Stimulated activated CD8-positive, alpha-beta memory T cell treated with anti-CD3 and anti-CD28 coated beads, Interleukin-15, amount 100 ng/mL, for 1 hour (primary cell): ENCODE data around the gene A4GNT.
"Not testable (repeated sequence)": the region's sequence is repeated elsewhere in the genome, so short reads cannot be mapped to it uniquely, and the experiment has no call there.

ENCODE experiments used
- DNase-seq: peaks from one replicate; pipeline ENCODE4 v3.0.0-alpha.2; 2020; ENCODE audit warnings: low read depth

A4GNT gene

DNA sequence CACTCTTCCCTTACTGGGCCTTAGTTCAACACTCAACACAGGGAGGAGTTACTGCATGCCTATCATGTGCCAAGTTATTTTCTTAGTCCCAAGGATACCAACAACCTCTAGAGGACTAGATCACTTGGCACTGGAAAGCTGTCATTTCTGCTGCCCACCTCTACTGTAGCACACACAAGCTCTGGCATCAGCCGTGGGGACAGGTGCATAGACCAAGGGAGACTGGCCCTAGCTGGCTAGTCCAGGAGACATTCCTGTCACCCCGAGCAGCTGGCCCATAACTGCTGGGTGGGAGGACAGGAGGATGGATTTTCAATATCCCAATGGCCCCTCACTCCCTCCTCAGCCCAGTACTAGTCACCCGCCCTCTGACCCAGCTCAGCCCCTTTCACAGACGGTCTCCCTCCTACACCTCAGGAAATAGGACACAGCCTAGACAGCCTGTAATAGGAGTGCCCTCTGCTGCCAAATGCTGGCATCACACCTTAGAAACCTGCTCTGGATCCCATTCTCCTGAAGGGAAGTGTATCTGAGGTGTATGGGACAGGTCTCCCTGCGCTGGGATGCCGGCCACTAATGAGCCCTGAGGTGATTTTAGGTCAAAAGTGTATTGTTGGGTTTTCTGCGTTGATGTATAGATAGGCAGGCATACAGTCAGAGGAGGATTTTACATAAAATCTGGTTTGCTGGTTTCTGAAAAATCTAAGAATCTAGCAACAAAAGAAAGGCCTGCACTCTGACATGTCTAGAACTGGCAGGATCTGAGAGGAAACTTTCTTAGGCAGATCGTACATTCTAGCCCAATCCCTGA lies 13.4 kb downstream of the A4GNT start:
- no peak for DNase-seq

DNA sequence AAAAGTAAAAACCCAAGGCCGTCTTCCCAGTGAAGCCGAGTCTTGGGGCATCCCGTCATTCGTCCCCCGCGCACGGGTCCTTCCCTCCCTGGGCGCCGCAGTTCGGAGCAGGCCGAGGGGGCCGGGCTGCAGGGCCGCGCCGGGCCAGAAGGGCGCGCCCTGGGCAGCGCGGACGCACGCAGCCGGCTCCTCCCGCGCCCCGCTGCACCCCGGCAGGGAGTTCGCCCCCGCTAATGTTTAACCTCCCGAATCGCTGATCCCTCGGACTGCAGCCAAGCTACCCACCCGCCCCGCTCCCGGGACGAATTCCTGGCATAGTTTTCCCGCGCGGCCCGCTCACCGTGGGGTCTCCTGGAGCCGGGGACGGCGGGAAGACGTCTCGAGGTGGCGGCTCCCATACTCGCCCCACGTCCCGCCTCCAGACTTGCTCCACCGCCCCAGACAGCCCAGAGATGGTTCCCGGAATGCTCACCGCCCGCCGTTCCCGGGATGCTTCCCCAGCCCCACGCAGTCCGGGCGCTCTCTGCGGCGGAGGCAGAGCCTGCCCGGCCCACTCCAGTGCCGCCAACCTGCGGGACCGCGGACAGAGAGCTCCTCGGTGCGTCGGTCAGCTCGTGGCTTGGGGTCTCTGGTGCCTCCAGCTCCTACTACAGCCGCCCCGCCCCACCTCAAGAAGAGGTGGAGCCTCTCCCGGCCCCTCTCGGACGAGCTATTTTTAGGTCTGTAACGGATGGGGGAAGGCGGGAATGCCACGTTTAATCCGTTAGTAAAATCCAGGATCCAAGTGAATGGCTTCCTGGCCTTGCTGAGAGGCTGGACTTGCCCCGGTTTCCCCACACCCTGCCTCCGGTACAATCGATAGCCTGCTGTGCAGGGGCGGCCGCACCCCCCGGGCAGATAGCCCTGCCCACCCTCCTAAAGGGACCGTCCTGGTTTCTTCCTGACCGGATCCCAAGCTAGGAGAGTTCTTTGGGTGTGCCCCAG lies 16.9 kb downstream of the A4GNT start, which contains the start of gene DZIP1L:
Gene DZIP1L, minus strand, starts transcription at position 621 of the 984 bp plus-strand sequence. CDS start 11,637 bp downstream, outside the sequence.
- no peak for DNase-seq

DNA sequence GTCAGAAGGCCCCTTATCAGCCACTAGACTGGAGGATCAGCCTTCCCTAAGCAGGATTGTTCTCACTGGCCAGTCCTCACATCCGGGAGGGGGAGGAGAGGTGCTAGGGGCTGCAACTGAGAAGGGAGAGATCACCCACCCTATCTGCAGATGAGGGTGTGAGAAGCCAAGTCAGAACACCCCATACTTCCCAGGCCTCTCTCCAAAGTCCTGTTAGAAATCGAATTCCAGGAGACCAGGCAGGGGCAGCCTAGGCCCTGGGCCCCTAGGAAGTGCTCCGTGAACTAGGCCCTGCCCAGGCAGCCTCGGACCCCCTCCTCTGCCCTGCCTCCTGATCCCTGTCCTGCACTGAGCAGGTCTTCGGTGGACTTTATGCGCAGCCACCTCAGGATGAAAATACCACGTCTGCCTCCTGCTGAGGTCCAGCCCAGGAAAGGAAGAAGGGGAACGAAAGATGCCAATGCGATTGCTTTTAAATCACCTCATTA lies 17.7 kb downstream of the A4GNT start:
- no peak for DNase-seq

DNA sequence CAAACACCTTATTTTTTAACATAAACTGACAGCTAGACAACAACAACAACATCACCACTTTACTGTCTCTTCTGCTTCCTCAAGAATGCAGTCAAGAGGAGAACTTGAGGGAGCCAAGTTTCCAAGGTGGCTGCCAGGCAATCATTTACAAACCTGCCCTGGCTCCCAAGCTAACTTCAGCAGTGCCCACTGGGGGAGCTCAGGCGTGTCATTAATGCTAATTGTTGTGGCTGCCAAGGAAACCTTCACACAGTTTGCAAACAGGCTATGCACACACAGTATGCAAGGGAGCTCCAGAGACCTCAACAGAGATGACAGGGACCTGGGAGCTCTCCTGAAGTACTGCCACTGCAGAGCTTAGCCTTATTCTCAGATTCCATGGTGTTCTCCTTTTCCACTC lies 18.9 kb downstream of the A4GNT start:
- no peak for DNase-seq

DNA sequence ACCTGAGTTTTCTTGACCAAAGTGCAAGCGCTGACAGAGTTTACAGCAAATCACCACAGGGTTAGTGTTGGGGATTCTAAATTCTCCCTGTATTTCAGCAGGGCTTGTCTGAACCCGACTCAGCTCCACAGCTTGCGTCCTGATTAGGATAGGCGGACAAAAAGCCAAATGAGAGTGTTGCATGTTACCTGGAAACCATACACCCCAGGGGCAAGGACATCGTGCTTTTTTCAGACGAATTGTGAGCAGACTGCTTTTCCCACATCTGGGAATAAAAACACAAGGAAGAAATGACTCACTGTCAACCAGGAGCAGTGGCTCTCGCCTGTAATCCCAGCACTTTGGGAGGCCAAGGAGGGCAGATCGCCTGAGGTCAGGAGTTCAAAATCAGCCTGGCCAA lies 19.8 kb downstream of the A4GNT start:
- no peak for DNase-seq

DNA sequence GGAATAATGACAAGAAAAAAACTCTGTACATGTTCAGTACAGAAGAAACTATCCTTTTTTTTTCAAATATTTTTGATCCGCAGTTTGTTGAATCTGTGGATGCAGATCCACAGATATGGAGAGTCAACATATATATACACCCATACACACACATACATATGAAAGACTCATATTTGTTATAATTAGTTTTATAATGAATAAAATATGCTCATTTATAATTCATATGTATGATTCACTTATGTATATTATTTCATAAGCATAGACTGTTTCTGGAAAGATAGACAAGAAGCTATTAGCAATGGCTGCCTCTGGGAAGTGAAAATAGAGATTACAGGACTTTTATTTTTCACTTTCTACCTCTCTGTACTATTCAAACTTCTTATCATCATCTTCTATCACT lies 26.6 kb downstream of the A4GNT start:
- DNase-seq, result no peak

DNA sequence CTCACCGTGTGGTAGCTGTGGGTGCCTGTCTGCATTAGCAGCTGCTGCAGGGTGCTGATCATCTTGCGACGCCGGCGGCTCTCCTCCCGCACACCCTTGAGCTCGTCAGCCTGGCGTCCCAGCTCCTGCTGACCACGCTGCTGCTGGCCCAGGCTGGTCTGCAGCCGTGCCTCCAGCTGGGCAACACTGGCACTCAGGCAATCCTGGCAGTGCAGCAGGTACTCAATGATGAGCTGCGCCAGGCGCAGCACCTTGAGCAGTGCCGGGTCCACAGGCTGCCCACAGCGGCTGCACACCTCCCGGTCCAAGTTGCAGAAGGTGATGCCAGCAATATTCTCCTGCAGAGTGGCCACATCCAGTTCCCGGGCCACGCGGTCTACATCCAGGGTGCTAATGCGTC lies 28.7 kb downstream of the A4GNT start:
- DNase-seq, result no peak

DNA sequence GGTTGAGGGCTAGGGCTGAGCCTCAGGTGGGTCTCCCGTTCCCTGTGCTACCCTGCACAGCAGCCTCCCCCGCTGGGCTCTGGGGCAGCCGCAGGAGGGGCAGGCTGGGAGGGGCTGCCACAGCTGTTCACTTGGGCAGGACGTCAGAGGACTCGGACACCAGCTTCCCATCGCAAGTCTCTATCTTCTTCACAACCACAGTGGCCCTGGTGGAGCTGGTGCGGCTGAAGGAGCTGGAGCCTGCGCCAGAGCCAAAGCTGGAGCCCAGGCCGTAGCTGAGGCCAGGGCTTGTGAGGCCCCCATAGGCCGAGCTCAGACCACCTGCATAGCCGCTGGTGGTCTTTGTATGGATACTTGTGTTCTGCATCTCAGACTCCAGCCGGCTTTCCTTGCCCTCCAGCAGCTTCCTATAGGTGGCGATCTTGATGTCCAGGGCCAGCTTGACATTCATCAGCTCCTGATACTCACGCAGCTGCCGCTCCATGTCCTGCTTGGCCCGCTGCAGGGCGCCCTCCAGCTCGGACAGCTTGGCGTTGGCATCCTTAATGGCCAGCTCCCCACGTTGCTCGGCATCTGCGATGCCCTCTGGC lies 30.7 kb downstream of the A4GNT start:
- DNase-seq, result not testable (repeated sequence)

DNA sequence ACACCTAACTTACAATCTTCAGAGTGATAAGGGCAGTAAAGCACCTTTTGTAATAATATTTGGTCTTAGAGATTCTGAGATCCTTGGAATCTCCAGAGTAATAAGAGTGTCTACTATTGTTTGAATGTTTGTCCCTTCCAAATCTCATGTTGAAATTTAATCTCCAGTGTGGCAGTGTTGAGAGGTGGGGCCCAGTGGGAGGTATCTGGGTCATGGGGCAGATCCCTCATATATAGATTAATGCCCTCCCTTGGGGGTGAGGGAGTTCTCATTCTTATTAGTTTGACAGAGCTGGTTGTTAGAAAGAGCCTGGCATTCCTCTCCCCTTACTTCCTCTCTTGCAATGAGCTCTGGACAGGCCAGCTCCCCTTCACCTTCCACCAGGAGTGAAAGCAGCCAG lies 32.8 kb downstream of the A4GNT start:
- no peak for DNase-seq

DNA sequence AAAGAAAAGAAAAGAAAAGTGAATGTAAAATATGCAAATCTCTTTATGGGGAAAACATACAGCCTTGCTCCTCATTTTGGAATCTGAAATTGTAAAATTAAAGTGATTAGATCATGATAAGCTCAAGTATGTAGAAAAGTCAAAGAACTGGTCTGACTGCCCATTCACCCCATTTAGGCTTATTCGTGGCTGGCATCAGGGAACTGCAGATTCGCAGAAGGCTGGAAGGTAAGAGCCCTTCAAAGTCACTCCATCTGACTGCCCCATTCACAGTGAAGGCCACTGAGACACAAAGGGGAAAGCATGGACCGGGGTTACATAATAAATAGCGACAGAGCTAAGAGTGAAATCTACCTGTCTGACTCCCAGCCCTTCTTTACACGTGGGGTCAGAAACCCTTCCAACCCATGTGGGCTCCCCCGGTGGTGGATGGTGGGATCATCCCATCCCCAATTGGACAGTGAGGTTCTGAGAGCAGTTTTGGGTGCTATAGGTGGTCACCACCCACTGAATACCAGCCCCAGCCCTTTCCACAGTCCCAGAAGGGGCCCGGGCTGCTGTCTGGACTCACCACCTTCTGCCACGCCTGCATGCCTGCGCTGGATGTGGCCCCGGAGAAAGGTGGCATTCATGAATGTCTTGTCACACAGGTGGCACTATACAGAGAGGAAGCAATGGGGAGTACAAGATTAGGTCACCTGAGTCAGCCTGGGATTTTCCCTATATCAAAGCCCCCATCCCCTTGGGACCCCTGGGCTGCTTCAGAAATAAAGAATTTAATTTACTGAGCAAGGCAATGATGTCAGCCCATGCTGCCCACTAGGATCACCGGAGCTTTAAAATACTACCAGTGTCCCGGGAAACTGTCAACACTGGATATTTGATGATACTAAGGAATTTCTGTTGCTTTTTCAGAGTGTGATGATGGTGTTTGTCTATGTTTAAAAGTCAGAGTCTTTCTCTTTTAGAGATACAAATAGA lies 34.7 kb downstream of the A4GNT start:
- DNase-seq, result no peak

DNA sequence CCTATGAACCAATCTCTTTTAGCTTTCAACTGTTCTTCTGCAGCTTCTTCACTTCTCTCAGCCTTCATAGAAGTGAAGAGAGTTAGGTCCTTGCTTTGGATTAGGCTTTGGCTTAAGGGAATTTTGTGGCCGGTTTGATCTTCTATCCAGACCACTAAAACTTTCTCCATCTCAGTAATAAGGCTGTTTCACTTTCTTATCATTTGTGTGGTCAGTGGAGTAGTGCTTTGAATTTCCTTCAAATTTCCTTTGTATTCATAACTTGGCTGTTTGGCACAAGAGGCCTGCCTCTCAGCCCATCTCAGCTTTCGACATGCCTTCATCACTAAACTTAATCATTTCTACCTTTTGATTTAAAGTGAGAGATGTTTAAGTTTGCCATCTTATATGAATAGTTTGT lies 38.5 kb downstream of the A4GNT start:
- no peak for DNase-seq

DNA sequence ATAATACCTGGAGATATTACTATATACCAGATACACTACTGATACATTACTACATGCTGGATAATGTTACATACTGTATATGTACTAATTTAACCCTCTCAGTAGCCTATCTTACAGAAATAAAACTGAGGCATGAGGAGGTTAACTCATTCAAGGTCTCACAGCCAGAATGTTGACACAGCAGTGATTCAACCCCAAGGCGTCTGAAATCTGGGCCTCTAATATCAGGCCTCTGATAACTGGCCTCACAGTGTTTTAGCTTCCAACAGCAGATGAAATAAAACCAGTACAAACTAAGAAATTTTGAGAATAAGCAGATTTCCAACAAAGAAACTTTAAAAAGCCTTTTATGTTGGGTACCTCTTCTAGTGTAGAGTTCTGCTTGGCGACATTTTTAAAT lies 40.2 kb downstream of the A4GNT start:
- no peak for DNase-seq

DNA sequence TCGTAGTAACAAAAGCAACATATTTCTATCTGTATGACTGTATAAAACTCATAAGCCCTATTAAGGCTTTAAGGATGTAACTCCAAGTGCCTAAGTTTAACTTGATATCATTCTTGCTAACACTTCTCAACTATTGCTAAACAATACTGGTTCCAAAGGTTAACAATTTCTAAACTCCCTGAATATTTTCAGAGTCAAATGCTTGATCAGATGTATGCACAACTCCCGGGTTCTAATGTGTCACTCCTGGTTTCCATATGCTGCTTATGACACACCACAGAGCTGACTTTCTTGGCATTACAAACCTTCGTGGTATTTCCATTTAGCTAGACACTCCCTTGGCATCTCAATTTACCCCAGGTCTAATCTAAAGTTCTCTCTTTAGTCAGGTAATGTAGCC lies 43.1 kb downstream of the A4GNT start:
- DNase-seq, result no peak

DNA sequence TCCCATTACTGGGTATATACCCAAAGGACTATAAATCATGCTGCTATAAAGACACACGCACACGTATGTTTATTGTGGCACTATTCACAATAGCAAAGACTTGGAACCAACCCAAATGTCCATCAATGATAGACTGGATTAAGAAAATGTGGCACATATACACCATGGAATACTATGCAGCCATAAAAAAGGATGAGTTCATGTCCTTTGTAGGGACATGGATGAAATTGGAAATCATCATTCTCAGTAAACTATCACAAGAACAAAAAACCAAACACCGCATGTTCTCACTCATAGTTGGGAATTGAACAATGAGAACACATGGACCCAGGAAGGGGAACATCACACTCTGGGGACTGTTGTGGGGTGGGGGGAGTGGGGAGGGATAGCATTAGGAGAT lies 46.4 kb downstream of the A4GNT start:
- not testable (repeated sequence) for DNase-seq

DNA sequence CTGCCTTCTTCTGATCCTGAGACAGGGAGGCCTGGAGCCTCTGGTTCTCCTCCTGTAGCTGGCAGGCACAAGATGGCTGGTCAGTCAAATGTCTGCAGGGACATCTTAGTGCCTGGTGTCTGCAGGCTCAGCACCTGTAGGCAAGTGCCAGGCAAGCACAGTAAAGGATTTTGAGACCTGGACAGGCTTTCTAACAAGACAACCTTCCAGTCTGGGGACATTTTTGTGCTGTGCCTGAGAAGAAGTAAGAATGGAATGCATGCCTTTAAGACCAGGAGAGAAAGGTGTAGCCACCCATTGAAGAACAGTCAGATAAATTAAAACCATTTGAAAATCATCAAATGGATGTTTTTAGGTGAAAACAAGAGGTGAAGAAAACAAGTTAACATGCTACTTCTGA lies 48.0 kb downstream of the A4GNT start:
- DNase-seq, result no peak

DNA sequence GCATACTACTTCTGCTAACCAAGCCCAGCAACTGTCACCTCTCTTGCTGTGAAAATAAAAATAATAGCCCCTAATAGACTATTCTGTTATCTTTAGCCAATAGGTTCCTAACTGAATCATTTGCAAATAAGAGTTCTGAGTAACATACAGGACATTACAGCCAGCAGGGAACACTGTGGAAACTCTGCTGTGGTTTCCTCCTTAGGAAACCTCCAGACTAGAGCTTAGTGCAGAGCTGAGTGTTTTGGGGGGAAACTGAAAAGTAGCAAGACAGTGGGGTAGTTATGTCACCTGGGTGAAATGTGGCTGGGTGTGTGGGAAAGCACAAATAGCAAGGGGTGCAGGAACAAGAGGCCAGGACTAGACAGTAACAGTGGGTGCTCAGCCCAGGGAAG lies 49.2 kb downstream of the A4GNT start:
- DNase-seq, result no peak

DNA sequence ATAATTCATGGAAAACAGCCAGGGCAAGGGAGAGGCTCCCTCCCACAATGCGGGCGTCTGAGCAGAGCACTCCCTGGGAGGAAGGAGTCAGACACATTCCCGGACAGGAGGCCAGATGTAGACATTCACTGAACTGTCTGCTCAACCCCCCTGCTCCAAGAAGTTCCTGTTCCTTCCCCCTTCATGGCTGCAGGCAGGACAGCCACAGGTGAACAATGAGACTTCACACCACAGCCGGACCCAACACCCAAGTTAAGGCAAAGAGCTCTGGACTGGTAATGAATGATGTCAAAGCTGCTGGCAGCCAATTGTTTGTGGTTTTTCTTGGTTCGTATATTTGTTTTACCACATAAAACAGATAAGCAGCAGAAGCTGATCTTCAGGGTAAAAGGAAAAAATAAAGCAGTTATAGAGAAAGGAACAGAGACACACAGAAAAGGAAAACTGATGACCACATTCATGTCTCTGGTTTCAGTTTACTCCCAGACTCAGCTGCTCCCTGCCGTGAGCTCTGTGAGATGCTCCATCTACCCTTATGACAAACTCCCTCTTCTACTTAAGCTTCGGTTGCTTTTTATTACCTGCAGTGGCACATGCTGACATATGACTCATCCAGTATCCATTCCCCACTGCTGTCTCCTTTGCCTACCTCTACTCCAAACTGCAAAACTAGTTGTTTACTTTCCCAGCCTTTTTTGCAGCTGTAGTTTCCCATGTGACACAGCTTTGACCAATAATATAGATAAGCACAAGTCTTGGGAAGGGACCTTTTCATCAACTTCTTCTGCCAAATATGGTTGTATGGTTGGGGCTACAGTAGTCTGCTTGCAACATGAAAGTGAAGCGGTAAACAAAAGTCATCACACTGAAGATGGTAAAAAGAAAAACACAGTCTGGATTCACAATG lies 49.9 kb downstream of the A4GNT start:
- DNase-seq, result no peak

DNA sequence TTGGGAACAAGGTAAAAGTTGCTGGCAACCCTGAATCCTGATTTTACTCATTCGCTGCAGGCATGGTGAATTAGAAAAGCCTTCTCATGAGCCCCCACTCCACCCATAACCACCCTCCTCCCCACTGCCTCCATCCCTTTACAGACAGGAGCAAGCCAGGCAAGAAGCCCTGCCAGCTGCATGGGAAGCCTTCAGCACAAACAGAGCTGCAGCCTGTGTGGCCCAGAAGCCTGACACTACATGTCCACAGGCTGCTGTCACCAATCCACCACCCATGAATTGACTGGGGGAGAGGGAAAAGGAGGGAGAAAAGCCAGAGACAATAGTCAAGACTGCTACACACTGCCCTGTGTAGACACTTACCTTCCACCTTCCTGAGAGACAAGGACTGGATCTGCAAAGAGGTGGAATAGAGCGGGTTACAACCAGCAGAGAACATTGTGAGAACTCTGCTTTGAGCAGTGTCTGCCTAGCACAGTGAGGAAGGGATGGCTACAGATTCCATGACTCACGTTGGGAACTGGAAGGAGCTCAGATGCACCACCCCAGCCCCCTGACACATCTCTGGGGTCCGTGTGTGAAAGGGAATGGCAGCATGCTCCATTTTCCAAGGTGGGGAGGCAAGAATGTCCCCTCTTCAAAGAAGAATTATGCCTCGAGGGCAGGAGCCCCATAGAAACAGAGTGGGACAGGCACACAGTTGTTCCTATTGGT lies 50.7 kb downstream of the A4GNT start:
- DNase-seq, result no peak

DNA sequence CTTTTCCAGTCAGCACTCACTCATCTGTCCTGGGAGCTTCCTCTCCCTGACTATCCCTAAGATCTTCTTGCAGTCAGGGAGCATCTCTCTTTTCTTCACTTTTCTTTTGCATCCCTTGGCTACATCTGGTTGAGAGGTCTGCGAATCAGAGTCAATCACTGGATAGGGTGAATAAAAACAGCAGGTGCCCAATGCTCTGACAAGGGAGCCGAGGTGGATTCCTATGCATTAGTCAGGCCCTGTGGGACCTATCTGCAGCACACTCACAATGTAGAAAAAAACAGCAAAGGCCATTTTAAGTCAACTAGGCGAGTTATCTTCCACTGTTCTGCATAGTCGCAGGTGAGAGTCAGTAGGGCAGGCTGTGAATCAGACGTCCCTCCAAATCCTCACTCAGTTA lies 52.3 kb downstream of the A4GNT start:
- DNase-seq, result no peak
